ENCODE measurements around the gene NELFB.

NELFB gene

DNA sequence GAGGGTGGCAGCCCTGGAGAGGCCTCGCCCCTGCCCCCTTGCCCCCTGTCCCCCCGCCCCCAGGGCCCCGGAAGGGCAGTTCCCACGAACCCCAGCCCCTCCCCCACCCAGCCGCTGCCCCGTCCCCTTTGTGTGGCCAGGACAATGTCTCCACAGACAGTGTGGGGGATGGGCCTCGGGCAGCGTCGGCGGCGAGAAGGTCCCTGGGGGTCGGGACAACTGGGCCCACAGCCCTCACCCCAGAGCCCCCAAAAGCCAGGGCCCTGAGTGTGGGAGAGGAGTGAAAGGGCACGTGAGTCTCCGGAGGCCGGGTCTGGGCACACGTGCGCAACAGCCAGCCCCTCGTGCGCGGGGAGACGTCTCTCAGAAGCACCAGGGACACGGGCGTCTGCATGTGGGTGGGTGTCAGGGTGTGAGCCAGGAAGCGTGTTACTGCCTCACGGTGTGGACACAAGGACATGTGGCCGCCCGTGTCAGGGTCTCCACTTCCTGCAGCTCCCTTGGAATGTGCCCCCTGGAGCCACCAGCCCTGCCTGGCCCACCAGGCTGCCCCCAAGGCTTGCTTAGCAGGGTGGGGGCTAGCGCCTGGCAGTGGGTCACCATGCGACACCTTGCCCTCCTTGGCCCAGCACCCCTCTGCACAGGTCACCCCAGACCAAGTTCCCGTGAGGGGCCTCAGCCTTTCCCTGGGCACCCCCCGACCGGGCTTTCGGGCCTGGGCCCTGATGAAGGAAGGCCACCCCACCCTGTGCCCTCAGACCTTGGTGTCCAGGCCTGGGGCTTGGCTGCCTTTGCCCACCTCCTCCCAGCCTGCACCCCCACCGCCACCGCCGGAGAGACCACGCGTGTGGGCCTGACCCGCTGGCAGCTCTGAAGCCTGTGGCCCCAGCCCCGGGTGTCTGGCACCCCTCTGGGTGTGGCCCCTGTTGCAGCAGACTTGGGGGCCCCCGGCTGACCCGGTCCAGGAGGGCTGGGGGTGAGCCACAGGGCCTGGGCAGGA, 59.7 kb downstream of the NELFB start:
- no peak for DNase-seq (ENCODE audit: low read depth in 2 of 2)

DNA sequence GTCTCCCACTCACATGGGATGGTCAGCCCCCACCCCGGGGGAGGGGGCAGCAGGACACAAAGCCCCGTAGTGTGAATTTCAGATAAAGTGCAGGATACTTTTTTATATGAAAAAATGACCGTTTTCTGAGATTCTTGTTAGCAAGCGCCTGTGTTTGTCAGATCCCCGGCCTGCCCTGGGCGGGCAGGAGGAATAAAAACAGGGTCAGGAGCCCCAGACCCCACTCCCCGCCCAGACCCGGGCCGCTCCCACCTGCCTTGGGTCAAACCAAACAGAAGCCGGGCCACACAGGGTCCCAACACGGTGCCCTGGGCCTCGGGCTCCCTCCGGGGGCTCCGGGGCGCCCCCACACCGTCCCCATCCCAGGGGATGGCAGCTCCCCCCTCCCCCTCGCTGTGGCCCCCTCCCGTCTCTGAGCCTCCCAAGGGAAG, 60.5 kb downstream of the NELFB start:
- no peak for DNase-seq (ENCODE audit: low read depth in 2 of 2)

GRCh38 chr9:137316012-137316981, 61.2 kb downstream of the NELFB start:
- no peak for DNase-seq (ENCODE audit: low read depth in 2 of 2)

DNA sequence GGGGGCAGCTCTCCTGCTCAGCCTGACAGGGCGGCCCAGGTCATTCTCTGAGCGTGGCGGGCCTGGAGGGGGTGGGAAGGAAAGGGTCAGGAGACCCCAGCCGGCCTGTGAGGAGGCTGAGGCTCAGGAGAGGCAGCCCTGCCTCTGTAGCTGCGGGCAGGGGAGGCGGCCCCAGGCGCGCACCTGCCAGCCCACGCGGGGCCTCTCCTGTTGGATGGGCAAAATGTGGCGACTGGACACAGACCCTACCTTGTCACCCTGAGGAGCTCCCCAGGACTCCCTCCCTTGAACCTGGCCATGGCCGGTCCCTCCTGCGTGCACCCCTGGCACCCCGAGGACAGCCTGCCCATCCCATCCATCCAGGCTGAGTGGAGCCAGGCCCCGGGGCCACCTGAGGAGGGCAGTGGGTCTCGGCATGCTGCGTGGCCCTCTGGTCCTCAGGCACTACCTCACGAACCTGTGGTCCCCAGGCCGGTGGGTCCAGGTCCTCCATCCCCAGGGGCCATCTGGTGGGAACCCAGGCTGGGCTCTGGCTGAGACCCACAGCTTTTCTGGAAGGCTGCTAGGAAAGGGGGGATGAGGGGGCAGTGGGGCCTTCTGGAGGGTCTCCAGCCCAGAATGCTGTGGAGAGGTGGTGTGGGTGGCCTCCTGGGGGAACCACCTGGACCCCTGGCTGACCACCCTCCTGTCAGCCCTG, 62.0 kb downstream of the NELFB start:
- no peak for DNase-seq (ENCODE audit: low read depth in 2 of 2)

- no peak for DNase-seq (ENCODE audit: low read depth in 2 of 2)
Measured at GRCh38 chr9:137317718-137318511, 62.8 kb downstream of the NELFB start.

- DNase-seq (ENCODE audit: low read depth in 2 of 2) = no peak
Measured at GRCh38 chr9:137318602-137319001, 63.5 kb downstream of the NELFB start.

- DNase-seq (ENCODE audit: low read depth in 2 of 2) = no peak
Measured at GRCh38 chr9:137319011-137319738, 64.0 kb downstream of the NELFB start.

DNA sequence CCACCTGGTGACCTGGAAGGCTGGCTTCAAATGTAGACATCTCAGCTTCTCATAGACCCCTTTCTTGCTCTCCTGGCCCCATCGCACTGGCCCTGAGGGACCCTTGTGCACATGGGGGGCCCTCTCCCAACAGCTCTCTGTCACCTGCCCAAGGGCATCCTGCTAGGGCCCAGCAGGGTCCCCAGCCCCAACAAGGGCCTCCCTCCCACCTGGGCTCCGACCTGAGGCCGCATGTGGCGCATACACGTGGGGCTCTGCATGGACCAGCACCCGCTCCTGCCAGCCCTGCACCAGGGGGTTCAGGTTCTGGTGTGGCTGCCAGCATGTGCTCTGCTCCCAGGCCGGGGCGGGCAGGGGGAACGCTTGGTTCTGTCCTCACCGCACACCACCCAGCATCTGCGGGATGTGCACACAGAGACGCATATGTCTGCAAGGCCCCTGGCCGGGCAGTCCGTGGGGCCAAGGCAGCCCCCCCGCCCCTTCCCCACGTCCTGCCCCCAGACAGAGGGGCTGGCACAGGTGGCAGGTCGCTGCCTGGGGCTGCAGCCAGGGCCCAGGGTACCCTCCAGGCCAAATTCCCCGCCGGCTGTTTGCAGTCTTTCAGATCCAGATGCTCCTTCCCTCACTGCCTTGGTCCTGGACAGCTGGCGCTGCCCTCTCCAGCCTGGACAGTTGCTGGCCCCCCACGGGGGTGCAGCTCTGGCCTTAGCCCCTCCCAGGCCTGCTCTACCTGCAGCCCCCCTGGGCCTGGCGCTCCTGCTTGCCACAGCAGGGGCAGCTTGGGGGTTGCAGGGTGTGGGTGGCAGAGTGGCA, 64.8 kb downstream of the NELFB start:
- no peak for DNase-seq (ENCODE audit: low read depth in 2 of 2)

- DNase-seq (ENCODE audit: low read depth in 2 of 2) = no peak
Measured at GRCh38 chr9:137320555-137321384, 65.6 kb downstream of the NELFB start.

GRCh38 chr9:137321726-137322361, 66.7 kb downstream of the NELFB start:
- no peak for DNase-seq (ENCODE audit: low read depth in 2 of 2)
